ENCODE results near the gene HYCC2.

DNA sequence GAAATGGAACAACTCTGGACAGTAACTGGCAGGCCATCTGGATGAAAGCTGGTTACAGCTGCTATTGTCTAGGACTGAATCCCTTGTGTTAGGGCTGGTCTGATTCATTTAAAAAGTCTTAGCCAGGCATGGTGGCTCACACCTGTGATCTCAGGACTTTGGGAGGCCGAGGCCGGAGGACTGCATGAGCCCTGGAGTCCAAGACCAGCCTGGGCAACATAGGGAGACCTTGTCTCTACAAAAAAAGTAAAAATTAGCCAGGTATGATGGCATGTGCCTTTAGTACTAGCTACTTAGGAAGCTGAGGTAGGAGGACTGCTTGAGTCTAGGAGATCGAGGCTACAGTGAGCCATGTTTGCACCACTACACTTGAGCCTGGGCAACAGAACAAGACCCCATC is 29.0 kb upstream of the HYCC2 start:
- TF ChIP-seq CTCF (conservative IDR thresholded peaks at IDR 0.05) = no peak
- no peak for TF ChIP-seq ZFX (IDR thresholded peaks at IDR 0.05)

Measured in C4-2B (cell line).